HFFc6 (cell line): ENCODE data around the gene PROM1. TPM values are rescaled to one million over a fixed set of nuclear protein-coding genes. Genes with fewer than 3 reads are reported as not detected.

Experiments
- DNase-seq: peaks from one replicate; pipeline ENCODE4 v3.0.0-alpha.2; 2018
- H3K27ac Mint-ChIP-seq: 2 replicates; pipeline ENCODE4 v1.8.0; 2020; ENCODE audit warnings: mild to moderate bottlenecking, mixed read lengths
- H3K27me3 Mint-ChIP-seq: 2 replicates; pipeline ENCODE4 v1.8.0; 2021; ENCODE audit warnings: mild to moderate bottlenecking, moderate library complexity, mixed read lengths; ENCODE audit not compliant: insufficient read depth
- H3K36me3 Mint-ChIP-seq: 2 replicates; pipeline ENCODE4 v1.8.0; 2021; ENCODE audit warnings: low read depth, mixed read lengths
- H3K4me1 Mint-ChIP-seq: 2 replicates; pipeline ENCODE4 v1.8.0; 2020; ENCODE audit warnings: low read depth, mixed read lengths
- H3K4me3 Mint-ChIP-seq: 2 replicates; pipeline ENCODE4 v1.8.0; 2020; ENCODE audit warnings: mild to moderate bottlenecking, moderate library complexity, mixed read lengths
- H3K9me3 Mint-ChIP-seq: 2 replicates; pipeline ENCODE4 v1.8.0; 2020; ENCODE audit warnings: mild to moderate bottlenecking, mixed read lengths
- CTCF ChIP-seq: fragments of 200-600 bp; sonication (generic); IDR thresholded peaks from 2 replicates; pipeline ENCODE4 v1.5.0; 2021; ENCODE audit warnings: antibody characterized with exemption, mild to moderate bottlenecking
- total RNA-seq, 6 experiments: library from RNA; stranded (reverse); fragmentation: NEBNext Ultra II Directional; extraction: Animal tissue kit (Norgen Biotek cat#: 25700); gene quantifications; 2 replicates in 1 of 6; 3 replicates in 5 of 6; pipeline ENCODE4 v1.2.3, GENCODE V29; 2021

PROM1 gene
- total RNA-seq, 6 experiments from 2014 or later, result 0.28 TPM; not detected in 5

DNA sequence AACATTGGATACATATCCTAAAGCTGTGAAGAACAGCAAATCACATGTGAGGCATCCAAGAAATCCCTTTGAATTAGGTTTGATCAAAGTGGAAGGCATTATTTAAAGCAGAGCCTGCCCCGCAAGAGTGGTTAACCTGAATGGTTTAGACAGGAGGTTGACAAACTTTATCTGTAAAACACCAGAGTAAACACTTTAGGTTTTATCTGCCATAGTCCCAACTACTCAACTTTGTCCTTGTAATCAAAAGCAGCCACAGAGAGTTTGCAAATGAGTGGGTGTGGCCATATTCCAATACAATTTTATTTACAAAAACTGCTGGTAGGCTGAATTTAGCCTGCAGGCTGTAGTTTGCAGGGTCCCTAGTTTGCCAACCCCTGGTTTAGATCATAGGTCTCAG lies 95.6 kb downstream of the PROM1 start:
- no peak overlapping the region for H3K27ac Mint-ChIP-seq

GRCh38 chr4:15986907-15987306 lies 96.9 kb downstream of the PROM1 start:
- no peak overlapping the region for H3K27ac Mint-ChIP-seq

More for the DNA sequence above, 95.6 kb downstream of the PROM1 start:
- Mint-ChIP-seq H3K27me3 (peaks cover 26% of the 10 kb centered on the region), H3K36me3 (no peaks in the 10 kb centered on the region), H3K4me3 (no peak overlapping the region), H3K9me3 (no peaks in the 10 kb centered on the region), H3K4me1 (peaks cover 4% of the 10 kb centered on the region)
- TF ChIP-seq CTCF, result no peak
- DNase-seq, result no peak

DNA sequence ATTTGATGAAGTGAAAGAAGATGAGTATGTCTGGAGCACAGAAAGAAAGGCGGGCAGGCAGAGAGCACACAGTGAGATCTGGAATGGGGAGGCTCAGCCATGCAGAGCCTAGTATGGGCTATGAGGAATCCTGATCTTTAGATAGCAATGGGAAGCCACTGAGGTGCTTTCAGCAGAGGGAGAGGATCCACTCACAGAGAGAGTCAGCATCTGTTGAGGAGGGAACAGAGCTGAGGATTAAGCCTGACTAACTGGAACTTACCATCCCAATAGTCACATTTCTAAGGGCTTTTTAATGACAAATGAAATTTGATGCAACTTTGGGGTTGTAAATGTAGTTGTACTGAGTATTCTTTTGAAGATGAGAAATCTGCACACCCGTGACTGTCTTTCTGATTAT lies 100.2 kb downstream of the PROM1 start:
- no peak for DNase-seq
- Mint-ChIP-seq H3K27me3 (peaks cover 18% of the 10 kb centered on the region), H3K36me3 (no peaks in the 10 kb centered on the region), H3K27ac (no peak overlapping the region; the same call in 1 of the 2 replicates), H3K9me3 (no peaks in the 10 kb centered on the region), H3K4me3 (no peak overlapping the region), H3K4me1 (peaks cover 11% of the 10 kb centered on the region)
- no peak for TF ChIP-seq CTCF

More at GRCh38 chr4:15986907-15987306, 96.9 kb downstream of the PROM1 start:
- H3K36me3 Mint-ChIP-seq, result no peaks in the 10 kb centered on the region
- H3K9me3 Mint-ChIP-seq, result no peaks in the 10 kb centered on the region
- TF ChIP-seq CTCF, result no peak
- H3K4me1 Mint-ChIP-seq, result peaks cover 11% of the 10 kb centered on the region
- DNase-seq, result no peak
- peaks cover 24% of the 10 kb centered on the region for H3K27me3 Mint-ChIP-seq
- H3K4me3 Mint-ChIP-seq, result no peak overlapping the region

GRCh38 chr4:15982842-15983524 lies 100.8 kb downstream of the PROM1 start:
- TF ChIP-seq CTCF, result no peak
- Mint-ChIP-seq H3K27ac (no peak overlapping the region), H3K4me1 (peaks cover 11% of the 10 kb centered on the region), H3K9me3 (no peaks in the 10 kb centered on the region), H3K27me3 (peaks cover 20% of the 10 kb centered on the region), H3K4me3 (no peak overlapping the region), H3K36me3 (no peaks in the 10 kb centered on the region)
- DNase-seq, result peak; percentile 4

DNA sequence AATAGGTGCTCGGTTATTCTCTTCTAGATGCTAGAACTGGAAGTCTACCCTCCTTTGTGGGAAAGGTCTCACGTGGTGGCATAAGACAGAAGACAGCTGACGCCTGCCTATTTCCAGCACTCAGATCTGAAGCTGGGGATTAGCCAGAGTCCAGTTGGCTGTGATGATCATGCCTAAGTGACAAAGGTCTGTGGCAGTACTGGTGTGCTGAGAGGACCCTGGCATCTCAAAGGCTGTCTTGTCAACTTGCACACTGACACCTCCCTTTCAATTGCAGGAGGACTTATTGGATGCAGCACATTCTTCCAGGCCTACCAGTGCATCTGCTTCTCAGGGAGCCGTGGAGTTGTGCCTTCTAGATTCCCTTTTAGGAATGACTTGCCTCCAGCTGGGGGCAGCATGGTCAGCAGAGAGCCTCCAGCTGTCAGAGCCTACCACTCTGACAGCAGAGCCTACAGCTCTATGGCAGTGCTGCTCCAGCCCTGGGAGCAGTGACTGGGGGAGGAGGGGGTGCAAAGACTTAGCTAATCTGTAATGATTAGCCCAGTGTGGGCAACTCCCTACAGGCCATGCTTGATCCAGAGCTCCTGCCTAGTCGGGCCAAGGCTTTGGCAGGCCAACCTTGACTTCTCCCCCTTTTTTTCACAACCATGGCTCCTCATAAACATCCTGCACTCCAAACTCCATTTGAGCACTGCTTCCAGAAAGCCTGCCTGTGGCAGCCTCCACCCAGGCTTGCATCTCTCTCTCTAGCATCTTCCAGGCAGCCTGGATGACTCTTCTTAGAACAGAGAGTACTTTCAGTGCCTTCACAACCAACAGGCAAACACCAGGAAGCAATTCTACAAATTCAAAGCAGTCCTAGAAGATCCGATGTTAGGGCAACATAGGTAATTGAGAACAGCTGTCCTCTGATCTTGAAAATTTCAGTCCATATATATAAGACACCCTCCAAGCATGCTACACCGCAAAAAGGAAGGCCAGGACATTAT lies 107.1 kb downstream of the PROM1 start:
- DNase-seq, result no peak
- Mint-ChIP-seq H3K27me3 (peaks cover 49% of the 10 kb centered on the region), H3K4me1 (no peaks in the 10 kb centered on the region), H3K36me3 (no peaks in the 10 kb centered on the region), H3K27ac (no peak overlapping the region), H3K4me3 (no peak overlapping the region), H3K9me3 (no peaks in the 10 kb centered on the region)
- TF ChIP-seq CTCF, result no peak; the same call in 1 of the 2 replicates
